ENCODE data around the gene DHX36.

DHX36 gene

GRCh38 chr3:154235330-154235729 is 89.0 kb downstream of the DHX36 start:
- no peak for DNase-seq (ENCODE audit: low read depth)
- H3K4me3 ChIP-seq (ENCODE audit: low read depth, low read length): no peak overlapping the region
- no peak for TF ChIP-seq CTCF (IDR thresholded peaks at IDR 0.05; ENCODE audit: control insufficient read depth, extremely low read depth, insufficient read depth)

- H3K4me3 ChIP-seq (ENCODE audit: low read depth, low read length): peak overlapping the region; percentile 64
- TF ChIP-seq CTCF (IDR thresholded peaks at IDR 0.05; ENCODE audit: control insufficient read depth, extremely low read depth, insufficient read depth): no peak
- no peak for DNase-seq (ENCODE audit: low read depth)
Measured at GRCh38 chr3:154229217-154229590, 95.1 kb downstream of the DHX36 start.

GRCh38 chr3:154228561-154229216 is 95.6 kb downstream of the DHX36 start:
- TF ChIP-seq CTCF (IDR thresholded peaks at IDR 0.05; ENCODE audit: control insufficient read depth, extremely low read depth, insufficient read depth): no peak
- DNase-seq (ENCODE audit: low read depth): no peak
- H3K4me3 ChIP-seq (ENCODE audit: low read depth, low read length): peak overlapping the region; percentile 64

- no peak for TF ChIP-seq CTCF (IDR thresholded peaks at IDR 0.05; ENCODE audit: control insufficient read depth, extremely low read depth, insufficient read depth)
Measured at GRCh38 chr3:154227531-154227930, 96.8 kb downstream of the DHX36 start.

GRCh38 chr3:154225536-154225935 is 98.8 kb downstream of the DHX36 start:
- no peak for TF ChIP-seq CTCF (IDR thresholded peaks at IDR 0.05; ENCODE audit: control insufficient read depth, extremely low read depth, insufficient read depth)
- peak overlapping the region; percentile 64 for H3K4me3 ChIP-seq (ENCODE audit: low read depth, low read length)
- DNase-seq (ENCODE audit: low read depth): peak; percentile 86

More at GRCh38 chr3:154227531-154227930, 96.8 kb downstream of the DHX36 start:
- H3K4me3 ChIP-seq (ENCODE audit: low read depth, low read length): peak overlapping the region; percentile 64
- no peak for DNase-seq (ENCODE audit: low read depth)

- no peak for DNase-seq (ENCODE audit: low read depth)
- no peak for TF ChIP-seq CTCF (IDR thresholded peaks at IDR 0.05; ENCODE audit: control insufficient read depth, extremely low read depth, insufficient read depth)
- peak overlapping the region; percentile 64 for H3K4me3 ChIP-seq (ENCODE audit: low read depth, low read length)
Measured at GRCh38 chr3:154224866-154225265, 99.4 kb downstream of the DHX36 start.

GRCh38 chr3:154224366-154224765 is 99.9 kb downstream of the DHX36 start:
- DNase-seq (ENCODE audit: low read depth): peak; percentile 91
- no peak for TF ChIP-seq CTCF (IDR thresholded peaks at IDR 0.05; ENCODE audit: control insufficient read depth, extremely low read depth, insufficient read depth)

More at GRCh38 chr3:154224366-154224765, 99.9 kb downstream of the DHX36 start:
- H3K4me3 ChIP-seq (ENCODE audit: low read depth, low read length): peak overlapping the region; percentile 64

All from LNCaP clone FGC (cell line).